ENCODE results near the gene DBH. TPM values are rescaled to one million over a fixed set of nuclear protein-coding genes. Genes with fewer than 3 reads are reported as not detected.

Gene DBH
- total and polyA plus RNA-seq, 2 of the 13 experiments (the other 11 are each of a cell fraction or from before 2014, with no cell fraction given): not detected

- TF ChIP-seq, protein P1, sequence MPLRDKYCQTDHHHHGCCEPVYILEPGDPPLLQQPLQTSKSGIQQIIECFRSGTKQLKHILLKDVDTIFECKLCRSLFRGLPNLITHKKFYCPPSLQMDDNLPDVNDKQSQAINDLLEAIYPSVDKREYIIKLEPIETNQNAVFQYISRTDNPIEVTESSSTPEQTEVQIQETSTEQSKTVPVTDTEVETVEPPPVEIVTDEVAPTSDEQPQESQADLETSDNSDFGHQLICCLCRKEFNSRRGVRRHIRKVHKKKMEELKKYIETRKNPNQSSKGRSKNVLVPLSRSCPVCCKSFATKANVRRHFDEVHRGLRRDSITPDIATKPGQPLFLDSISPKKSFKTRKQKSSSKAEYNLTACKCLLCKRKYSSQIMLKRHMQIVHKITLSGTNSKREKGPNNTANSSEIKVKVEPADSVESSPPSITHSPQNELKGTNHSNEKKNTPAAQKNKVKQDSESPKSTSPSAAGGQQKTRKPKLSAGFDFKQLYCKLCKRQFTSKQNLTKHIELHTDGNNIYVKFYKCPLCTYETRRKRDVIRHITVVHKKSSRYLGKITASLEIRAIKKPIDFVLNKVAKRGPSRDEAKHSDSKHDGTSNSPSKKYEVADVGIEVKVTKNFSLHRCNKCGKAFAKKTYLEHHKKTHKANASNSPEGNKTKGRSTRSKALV (CRISPR knock-in tag; IDR thresholded peaks at IDR 0.05): no peak
- no peak for TF ChIP-seq HNRNPH1 (optimal IDR thresholded peaks at IDR 0.05; ENCODE audit: low read depth, low read length)
- no peak for TF ChIP-seq NCOA1 (CRISPR knock-in tag; IDR thresholded peaks at IDR 0.05)
- no peak for TF ChIP-seq ARID5B (CRISPR knock-in tag; IDR thresholded peaks at IDR 0.05)
- no peak for TF ChIP-seq ZNF619 (CRISPR knock-in tag; IDR thresholded peaks at IDR 0.05)
- TF ChIP-seq ZNF274 (CRISPR knock-in tag; IDR thresholded peaks at IDR 0.05): no peak
- no peak for TF ChIP-seq MTA1 (CRISPR knock-in tag; IDR thresholded peaks at IDR 0.05; ENCODE audit: borderline replicate concordance)
- no peak for TF ChIP-seq SMAD9 (CRISPR knock-in tag; IDR thresholded peaks at IDR 0.05)
- no peak for TF ChIP-seq ZBTB1 (CRISPR knock-in tag; IDR thresholded peaks at IDR 0.05; ENCODE audit: borderline replicate concordance)
- no peak for TF ChIP-seq ADNP (CRISPR knock-in tag; IDR thresholded peaks at IDR 0.05)
- no peak for TF ChIP-seq IRF2 (CRISPR knock-in tag; IDR thresholded peaks at IDR 0.05)
- no peak for TF ChIP-seq ARHGAP35 (CRISPR knock-in tag; IDR thresholded peaks at IDR 0.05; ENCODE audit: borderline replicate concordance)
- TF ChIP-seq, protein P2, sequence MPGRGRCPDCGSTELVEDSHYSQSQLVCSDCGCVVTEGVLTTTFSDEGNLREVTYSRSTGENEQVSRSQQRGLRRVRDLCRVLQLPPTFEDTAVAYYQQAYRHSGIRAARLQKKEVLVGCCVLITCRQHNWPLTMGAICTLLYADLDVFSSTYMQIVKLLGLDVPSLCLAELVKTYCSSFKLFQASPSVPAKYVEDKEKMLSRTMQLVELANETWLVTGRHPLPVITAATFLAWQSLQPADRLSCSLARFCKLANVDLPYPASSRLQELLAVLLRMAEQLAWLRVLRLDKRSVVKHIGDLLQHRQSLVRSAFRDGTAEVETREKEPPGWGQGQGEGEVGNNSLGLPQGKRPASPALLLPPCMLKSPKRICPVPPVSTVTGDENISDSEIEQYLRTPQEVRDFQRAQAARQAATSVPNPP (CRISPR knock-in tag; IDR thresholded peaks at IDR 0.05): no peak
Observed at GRCh38 chr9:133694686-133695085, 58.5 kb downstream of the DBH start (continued).

Measured in HepG2 (cell line).